HG03558 (cell line): ENCODE results near the gene SEMA4C.

Source experiments
- ATAC-seq: cut with Tn5 transposase; IDR thresholded peaks from one replicate; pipeline ENCODE4 v1.9.1; 2021; ENCODE audit warnings: moderate number of reproducible peaks; ENCODE audit not compliant: unreplicated experiment; ENCODE audit errors: extremely low read depth

SEMA4C gene, protein sequence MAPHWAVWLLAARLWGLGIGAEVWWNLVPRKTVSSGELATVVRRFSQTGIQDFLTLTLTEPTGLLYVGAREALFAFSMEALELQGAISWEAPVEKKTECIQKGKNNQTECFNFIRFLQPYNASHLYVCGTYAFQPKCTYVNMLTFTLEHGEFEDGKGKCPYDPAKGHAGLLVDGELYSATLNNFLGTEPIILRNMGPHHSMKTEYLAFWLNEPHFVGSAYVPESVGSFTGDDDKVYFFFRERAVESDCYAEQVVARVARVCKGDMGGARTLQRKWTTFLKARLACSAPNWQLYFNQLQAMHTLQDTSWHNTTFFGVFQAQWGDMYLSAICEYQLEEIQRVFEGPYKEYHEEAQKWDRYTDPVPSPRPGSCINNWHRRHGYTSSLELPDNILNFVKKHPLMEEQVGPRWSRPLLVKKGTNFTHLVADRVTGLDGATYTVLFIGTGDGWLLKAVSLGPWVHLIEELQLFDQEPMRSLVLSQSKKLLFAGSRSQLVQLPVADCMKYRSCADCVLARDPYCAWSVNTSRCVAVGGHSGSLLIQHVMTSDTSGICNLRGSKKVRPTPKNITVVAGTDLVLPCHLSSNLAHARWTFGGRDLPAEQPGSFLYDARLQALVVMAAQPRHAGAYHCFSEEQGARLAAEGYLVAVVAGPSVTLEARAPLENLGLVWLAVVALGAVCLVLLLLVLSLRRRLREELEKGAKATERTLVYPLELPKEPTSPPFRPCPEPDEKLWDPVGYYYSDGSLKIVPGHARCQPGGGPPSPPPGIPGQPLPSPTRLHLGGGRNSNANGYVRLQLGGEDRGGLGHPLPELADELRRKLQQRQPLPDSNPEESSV

GRCh38 chr2:96869822-96870625 is at the start of gene SEMA4C:
Gene SEMA4C, minus strand, starts transcription at chr2:96870080. Its CDS starts 2,194 bp downstream, at chr2:96867886.
- no peak for ATAC-seq

DNA sequence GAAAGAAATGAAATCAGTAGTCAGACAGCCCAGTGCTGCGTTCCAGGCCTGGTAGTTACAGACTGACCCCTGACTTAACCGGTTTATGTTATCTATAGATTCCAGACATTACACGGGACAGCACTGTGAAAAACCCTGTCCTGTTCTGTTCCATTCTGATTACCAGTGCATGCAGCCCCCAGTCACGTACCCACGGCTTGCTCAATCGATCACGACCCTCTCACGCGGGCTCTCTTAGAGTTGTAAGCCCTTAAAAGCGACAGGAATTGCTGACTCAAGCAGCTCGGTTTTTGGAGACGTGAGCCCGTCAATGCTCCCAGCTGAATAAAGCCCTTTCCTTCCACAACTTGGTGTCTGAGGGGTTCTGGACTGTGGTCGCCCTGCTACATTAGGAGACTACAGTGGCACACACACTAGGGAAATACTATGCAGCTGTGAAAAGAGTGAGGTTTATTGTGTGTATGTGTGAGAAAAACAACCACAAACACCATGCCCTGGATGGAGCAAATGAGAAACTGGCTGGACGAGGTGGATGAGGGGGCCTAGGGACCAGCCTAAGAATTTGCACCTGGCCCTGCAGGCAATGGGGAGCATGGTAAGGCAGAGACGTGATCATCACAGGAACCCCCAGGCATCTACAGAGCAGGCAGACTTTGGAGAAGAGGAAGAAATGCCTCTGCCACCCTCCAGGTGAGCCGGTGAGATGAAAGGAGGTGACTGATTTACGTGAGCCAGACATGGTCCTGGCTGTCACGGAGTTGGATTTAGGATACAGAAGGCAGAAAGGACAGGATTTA is 49.1 kb upstream of the SEMA4C start:
- ATAC-seq = no peak

DNA sequence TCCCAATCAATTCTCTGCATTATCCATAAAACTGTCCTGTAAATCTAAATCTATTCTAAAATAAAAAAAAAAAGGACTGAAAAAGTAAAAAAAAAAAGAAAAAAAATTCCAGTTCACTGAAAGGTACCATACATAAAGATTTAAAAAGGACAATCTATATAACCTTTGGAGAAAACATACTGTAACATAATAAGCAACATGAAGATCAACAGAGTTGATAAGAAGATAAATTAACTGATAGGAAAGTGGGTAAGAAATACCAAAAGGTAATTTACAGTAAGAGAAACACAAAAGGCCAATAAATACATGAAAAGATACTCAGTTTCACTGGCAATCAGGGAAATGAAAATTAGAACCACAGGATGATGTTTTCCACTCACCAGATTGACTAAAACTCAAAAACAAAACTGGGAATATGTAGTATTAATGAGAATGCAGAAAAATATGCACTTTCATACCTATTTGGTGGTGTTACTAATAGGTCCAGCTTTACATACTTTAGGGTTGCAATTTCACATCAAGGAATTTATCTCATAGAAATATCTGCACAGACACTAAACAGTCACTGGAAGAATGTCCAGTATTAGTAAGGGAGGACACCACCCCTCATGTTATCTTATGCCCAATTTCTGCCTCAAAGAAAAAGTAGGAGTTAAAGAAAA is 48.3 kb upstream of the SEMA4C start:
- no peak for ATAC-seq

DNA sequence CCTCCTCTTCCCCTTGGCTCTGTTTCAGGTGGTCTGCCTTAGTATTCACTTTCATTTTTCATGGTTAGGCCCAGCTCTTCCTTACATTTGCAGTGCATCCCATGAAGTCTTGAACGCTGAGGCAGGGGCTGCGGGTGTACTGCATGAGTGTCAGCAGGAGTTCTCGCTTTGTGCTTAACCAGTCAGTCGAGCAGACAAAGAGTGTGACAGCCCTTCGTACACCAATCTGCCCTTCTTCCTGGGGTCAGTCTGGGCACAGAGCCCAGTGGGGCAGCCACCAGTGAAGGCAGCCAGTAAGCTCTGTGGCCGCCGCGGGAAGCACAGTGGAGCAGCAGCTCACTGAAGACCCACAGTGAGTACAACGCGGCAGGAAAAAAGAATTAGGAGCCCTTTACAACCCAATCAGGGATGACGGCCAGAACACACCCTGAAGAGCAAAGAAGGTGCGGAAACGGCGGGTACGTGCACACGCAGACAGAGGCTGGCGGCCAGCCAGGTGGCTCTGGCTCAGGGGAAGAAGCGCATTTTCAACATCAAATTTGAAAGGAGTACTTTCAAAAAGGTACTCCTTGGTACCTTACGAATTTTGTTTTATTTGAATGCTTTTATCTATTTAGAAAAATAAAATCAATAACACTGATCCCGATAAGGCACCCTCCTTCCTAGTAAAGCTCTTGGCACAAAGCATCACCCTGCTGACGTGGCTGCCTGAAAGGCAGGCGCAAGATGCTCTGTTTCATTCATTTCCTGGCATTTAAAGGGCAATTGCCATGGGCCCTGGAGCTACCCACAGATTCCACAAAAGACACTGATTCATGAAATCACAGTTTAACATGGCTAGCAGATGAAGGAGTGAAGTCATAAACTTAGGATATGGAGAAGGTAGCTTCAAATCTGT is 47.0 kb upstream of the SEMA4C start:
- ATAC-seq = no peak

- no peak for ATAC-seq
These were observed 46.3 kb upstream of the SEMA4C start for GRCh38 chr2:96916156-96916630.

DNA sequence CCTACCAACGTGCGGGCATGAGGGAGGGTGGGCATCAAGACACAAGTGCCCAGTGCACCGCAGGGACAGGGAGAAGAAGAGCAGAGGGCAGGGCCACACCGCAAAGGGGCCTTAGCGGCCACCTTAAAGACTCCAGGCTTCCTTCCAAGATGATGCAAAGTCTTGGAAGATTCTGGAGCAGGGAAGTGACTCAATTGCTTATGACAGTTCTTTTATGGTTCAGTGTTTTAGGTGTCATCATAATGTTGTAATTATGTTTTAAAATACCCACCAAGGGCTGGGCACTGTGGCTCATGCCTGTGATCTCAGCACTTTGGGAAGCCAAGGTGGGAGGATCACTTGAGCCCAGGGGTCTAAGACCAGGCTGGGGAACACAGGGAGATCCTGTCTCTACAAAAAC is 44.5 kb upstream of the SEMA4C start:
- ATAC-seq = no peak

DNA sequence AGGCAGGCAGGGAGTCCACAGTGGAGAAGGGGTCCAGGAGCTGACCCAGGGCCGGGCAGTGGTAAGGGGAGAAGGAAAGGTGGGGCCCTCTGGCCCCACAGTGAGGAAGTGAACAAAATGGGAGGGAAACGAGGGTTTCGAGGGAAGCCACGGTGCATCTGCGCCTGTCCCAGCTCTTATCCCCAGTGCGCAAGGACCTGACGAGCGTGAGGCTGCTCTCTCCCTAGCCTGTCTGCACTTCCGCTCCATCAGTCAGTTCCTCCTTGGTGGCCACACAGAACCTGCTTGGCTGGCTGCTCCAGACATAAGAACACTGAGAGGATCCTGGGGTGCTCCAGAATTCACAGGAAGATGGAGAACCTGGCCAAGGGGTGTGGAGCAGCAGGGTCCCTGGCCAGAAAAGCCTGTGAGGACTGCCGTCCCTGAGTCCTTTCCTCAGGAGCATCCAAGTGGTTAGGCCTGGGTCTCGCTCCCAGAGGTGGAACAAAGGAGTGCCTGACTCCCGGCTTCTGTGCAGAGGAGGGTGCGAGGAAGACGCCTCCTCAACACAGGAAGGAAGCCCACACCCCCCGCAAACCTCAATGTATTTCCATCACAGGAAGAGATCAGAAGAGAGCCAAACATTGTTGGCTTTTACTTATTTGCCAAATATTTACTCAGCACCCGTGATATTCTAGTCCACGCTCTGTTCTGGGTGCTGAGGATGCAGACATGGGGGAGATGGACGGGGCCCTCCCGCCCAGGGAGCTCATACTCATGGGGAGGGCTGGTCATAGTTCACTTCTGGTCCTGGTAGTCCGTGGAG is 43.7 kb upstream of the SEMA4C start:
- ATAC-seq = no peak

- ATAC-seq = no peak
These were observed 43.2 kb upstream of the SEMA4C start for GRCh38 chr2:96913117-96913397.

- ATAC-seq = no peak
These were observed 42.7 kb upstream of the SEMA4C start for GRCh38 chr2:96912346-96913116.

- no peak for ATAC-seq
These were observed 39.7 kb upstream of the SEMA4C start for GRCh38 chr2:96909611-96910021.

DNA sequence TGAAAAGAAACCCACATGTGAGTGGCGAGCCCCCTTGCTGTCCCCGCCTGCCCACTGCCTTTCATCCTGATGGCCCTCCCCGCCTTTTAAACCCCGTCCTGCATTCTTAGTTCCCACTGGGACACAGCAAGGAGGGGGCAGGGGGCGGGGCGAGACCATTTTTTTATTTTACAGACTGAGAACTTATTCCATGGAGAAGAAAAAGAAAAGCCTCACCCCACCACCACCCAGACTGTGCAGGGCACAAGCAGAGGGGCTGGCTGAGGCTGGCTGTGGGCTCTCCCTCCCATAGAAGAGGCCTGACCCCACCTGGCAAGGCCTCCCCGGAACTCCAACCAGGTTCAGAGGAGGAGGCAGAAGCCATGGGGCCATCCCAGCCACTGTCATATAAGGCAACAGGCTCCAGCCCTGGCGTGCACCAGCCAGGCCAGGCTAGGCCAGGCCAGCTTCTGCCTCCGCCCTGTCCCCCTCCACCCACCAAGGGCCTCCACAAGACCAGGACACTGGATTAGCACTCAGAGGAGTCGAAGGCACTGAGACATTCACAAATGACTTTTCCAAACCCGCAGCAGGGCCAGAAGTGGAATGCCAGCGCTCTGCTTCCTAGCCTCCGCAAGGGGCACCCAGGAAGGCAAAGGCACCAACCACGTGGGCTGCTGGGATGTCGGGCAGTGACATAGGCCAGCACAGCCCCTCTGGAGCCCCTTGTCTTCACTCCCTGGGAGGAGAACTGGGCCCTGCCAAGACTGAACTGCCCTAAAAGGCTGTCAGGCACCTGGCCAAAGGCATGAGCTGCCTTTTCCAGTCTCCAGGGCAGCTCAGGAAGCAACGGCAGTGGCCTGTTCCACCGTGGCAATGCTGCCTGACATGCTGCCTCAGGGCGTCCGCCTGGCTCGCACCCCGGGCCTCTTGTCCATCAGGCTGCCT is 37.5 kb upstream of the SEMA4C start:
- ATAC-seq = no peak

DNA sequence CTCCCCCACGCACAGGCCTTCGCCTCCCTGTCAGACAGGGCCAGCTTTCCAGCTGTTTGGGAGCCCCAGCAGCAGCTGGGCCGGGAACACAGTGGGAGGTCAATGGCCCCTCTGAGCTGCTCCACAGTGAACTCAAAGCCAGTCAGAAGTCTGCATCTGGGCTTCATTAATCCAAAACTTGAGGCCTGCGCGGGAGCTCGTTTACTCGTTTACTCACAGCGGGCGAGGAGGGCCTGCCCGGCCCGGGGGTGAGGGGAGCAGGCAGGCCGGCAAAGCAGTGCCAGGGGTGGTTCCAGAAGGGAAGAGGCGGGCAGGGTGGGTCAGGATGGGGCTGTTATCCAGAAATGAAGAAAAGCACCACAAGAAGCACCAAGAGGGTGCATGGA is 36.8 kb upstream of the SEMA4C start:
- no peak for ATAC-seq

DNA sequence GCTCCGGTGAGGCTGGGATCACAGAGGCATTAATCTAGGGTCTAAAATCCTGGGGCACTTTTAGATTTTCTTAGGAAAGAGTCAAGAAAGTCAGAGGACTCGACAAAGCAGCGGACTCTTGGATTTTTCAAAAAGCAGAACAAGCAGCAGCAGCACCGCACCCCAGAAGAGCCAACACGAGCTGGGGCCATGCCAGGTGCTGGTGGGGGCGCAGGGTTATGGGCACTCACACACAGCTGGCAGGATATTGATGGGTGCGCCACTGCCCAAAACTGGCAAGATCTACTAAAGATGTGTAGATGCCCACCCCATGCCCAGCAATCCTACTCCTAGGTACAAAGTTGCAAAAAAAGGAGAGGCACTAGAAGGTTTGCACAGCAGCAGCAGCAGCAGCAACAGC is 33.9 kb upstream of the SEMA4C start:
- no peak for ATAC-seq

GRCh38 chr2:96903318-96903717 is 33.4 kb upstream of the SEMA4C start:
- no peak for ATAC-seq

DNA sequence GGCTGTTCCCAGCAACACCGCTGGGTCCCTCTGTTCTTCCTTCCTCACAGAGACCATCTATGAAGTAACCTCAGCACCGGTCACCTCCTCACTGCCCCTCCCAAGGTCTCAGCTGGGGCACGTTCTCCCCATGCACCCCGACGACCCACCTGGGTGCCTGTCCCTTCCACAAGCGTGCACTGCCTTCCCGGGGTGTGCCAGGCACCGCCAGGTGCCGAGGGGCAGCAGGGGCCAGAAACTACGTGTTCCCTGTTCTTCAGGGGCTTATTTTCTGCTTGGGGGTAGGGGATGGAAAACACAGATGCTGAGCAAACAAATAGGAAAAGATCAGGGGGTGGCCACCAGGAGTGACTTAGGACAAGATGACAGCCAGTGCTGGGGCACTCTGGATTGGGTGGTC is 30.4 kb upstream of the SEMA4C start:
- no peak for ATAC-seq

DNA sequence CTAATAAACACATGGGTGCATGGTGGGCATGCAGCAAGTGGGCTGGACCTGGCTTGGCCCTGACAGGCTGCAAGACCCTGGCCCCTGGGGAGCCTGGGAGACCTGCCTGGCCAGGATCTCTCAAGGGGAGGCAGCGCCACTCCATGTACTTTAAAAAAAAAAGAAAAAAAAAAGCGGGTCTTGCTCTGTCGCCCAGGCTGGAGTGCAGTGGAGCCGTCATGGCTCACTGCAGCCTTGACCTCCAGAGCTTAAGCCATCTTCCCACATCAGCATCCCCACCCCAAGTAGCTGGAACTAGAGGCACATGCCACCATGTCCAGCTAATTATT is 29.5 kb upstream of the SEMA4C start:
- ATAC-seq = no peak
